ENCODE data around the gene CREB3L2.

CREB3L2 gene

GRCh38 chr7:137953665-137954470, 48.0 kb downstream of the CREB3L2 start:
- in situ Hi-C loops (cut with HindIII; ENCODE audit: low sequenced_read_pairs), result no loop called here

GRCh38 chr7:137953043-137953664, 48.7 kb downstream of the CREB3L2 start:
- in situ Hi-C loops (cut with HindIII; ENCODE audit: low sequenced_read_pairs), result no loop called here

- in situ Hi-C loops (cut with HindIII; ENCODE audit: low sequenced_read_pairs), result no loop called here
Measured at GRCh38 chr7:137952426-137952805, 49.5 kb downstream of the CREB3L2 start.

GRCh38 chr7:137951700-137952425, 50.0 kb downstream of the CREB3L2 start:
- in situ Hi-C loops (cut with HindIII; ENCODE audit: low sequenced_read_pairs), result no loop called here

- in situ Hi-C loops (cut with HindIII; ENCODE audit: low sequenced_read_pairs), result no loop called here
Measured at GRCh38 chr7:137950967-137951366, 50.9 kb downstream of the CREB3L2 start.

GRCh38 chr7:137950263-137950621, 51.6 kb downstream of the CREB3L2 start:
- in situ Hi-C loops (cut with HindIII; ENCODE audit: low sequenced_read_pairs), result no loop called here

GRCh38 chr7:137949416-137950262, 52.2 kb downstream of the CREB3L2 start:
- in situ Hi-C loops (cut with HindIII; ENCODE audit: low sequenced_read_pairs), result loop anchor here (5.0 kb wide), 1 partner anchor 48 kb away; no protein-coding TSS in a partner anchor

GRCh38 chr7:137948845-137949330, 53.0 kb downstream of the CREB3L2 start:
- in situ Hi-C loops (cut with HindIII; ENCODE audit: low sequenced_read_pairs), result loop anchor here (5.0 kb wide), 1 partner anchor 48 kb away; no protein-coding TSS in a partner anchor

GRCh38 chr7:137948083-137948844, 53.6 kb downstream of the CREB3L2 start:
- in situ Hi-C loops (cut with HindIII; ENCODE audit: low sequenced_read_pairs), result loop anchor here (5.0 kb wide), 1 partner anchor 49 kb away; no protein-coding TSS in a partner anchor

GRCh38 chr7:137947046-137947445, 54.8 kb downstream of the CREB3L2 start:
- in situ Hi-C loops (cut with HindIII; ENCODE audit: low sequenced_read_pairs), result loop anchor here (5.0 kb wide), 1 partner anchor 50 kb away; no protein-coding TSS in a partner anchor

GRCh38 chr7:137946011-137946410, 55.9 kb downstream of the CREB3L2 start:
- in situ Hi-C loops (cut with HindIII; ENCODE audit: low sequenced_read_pairs), result loop anchor here (5.0 kb wide), 1 partner anchor 51 kb away; no protein-coding TSS in a partner anchor

- in situ Hi-C loops (cut with HindIII; ENCODE audit: low sequenced_read_pairs), result no loop called here
Measured at GRCh38 chr7:137944168-137944567, 57.7 kb downstream of the CREB3L2 start.

- in situ Hi-C loops (cut with HindIII; ENCODE audit: low sequenced_read_pairs), result no loop called here
Measured at GRCh38 chr7:137943132-137943551, 58.7 kb downstream of the CREB3L2 start.

GRCh38 chr7:137942484-137943115, 59.3 kb downstream of the CREB3L2 start:
- in situ Hi-C loops (cut with HindIII; ENCODE audit: low sequenced_read_pairs), result no loop called here

GRCh38 chr7:137940656-137941518, 61.0 kb downstream of the CREB3L2 start:
- in situ Hi-C loops (cut with HindIII; ENCODE audit: low sequenced_read_pairs), result no loop called here

GRCh38 chr7:137940218-137940617, 61.7 kb downstream of the CREB3L2 start:
- in situ Hi-C loops (cut with HindIII; ENCODE audit: low sequenced_read_pairs), result no loop called here

- in situ Hi-C loops (cut with HindIII; ENCODE audit: low sequenced_read_pairs), result no loop called here
Measured at GRCh38 chr7:137937202-137937560, 64.7 kb downstream of the CREB3L2 start.

- in situ Hi-C loops (cut with HindIII; ENCODE audit: low sequenced_read_pairs), result no loop called here
Measured at GRCh38 chr7:137936509-137937201, 65.2 kb downstream of the CREB3L2 start.

Measured in DLD1 (cell line).